Bronchial epithelial cell (primary cell): ENCODE measurements around the gene C1QTNF3. TPM values are rescaled to one million over a fixed set of nuclear protein-coding genes. Genes with fewer than 3 reads are reported as not detected.

Experiments used
- DNase-seq: peaks from one replicate; pipeline ENCODE4 v3.0.0-alpha.2; 2010; ENCODE audit warnings: low read depth
- FAIRE-seq: peaks from 2 replicates; lab custom pipeline; 2011; peaks lifted over from hg19 to GRCh38; lab: Jason Lieb, UNC
- H3K27me3 ChIP-seq: 2 replicates; pipeline ENCODE4 v1.5.1; 2011; ENCODE audit warnings: low read length; ENCODE audit not compliant: control insufficient read depth, insufficient read depth
- H3K36me3 ChIP-seq: 2 replicates; pipeline ENCODE4 v1.5.1; 2011; ENCODE audit warnings: low read length; ENCODE audit not compliant: control insufficient read depth, insufficient read depth
- H3K4me3 ChIP-seq: 2 replicates; pipeline ENCODE4 v1.5.1; 2011; ENCODE audit warnings: mild to moderate bottlenecking, low read depth, low read length, control low read depth
- CTCF ChIP-seq: IDR thresholded peaks from 2 replicates; pipeline ENCODE4 v1.5.1; 2011; ENCODE audit warnings: mild to moderate bottlenecking, moderate library complexity, low read length, control low read depth, inconsistent platforms; ENCODE audit not compliant: insufficient read depth, severe bottlenecking
- total RNA-seq: library from RNA; depleted of rRNA; stranded (reverse); fragments of >200 nt; gene quantifications from 2 replicates; pipeline ENCODE4 v1.2.1, GENCODE V29; 2014

Gene C1QTNF3
- total RNA-seq, 1 donor from 2014 or later, result 0.26 TPM

GRCh38 chr5:34017254-34017653 is 25.8 kb downstream of the C1QTNF3 start:
- no peak for TF ChIP-seq CTCF
- Histone ChIP-seq H3K36me3 (no peaks in the 10 kb centered on the region), H3K4me3 (no peak overlapping the region), H3K27me3 (no peaks in the 10 kb centered on the region)
- FAIRE-seq, result no peak
- DNase-seq, result no peak

GRCh38 chr5:34016750-34017149 is 26.3 kb downstream of the C1QTNF3 start:
- Histone ChIP-seq H3K4me3 (no peak overlapping the region), H3K36me3 (no peaks in the 10 kb centered on the region), H3K27me3 (no peaks in the 10 kb centered on the region)
- peak; percentile 16 for DNase-seq
- FAIRE-seq, result no peak
- no peak for TF ChIP-seq CTCF

GRCh38 chr5:34016222-34016621 is 26.8 kb downstream of the C1QTNF3 start:
- Histone ChIP-seq H3K36me3 (no peaks in the 10 kb centered on the region), H3K27me3 (no peaks in the 10 kb centered on the region), H3K4me3 (no peak overlapping the region)
- TF ChIP-seq CTCF, result no peak
- FAIRE-seq (no peak), DNase-seq (no peak)

DNA sequence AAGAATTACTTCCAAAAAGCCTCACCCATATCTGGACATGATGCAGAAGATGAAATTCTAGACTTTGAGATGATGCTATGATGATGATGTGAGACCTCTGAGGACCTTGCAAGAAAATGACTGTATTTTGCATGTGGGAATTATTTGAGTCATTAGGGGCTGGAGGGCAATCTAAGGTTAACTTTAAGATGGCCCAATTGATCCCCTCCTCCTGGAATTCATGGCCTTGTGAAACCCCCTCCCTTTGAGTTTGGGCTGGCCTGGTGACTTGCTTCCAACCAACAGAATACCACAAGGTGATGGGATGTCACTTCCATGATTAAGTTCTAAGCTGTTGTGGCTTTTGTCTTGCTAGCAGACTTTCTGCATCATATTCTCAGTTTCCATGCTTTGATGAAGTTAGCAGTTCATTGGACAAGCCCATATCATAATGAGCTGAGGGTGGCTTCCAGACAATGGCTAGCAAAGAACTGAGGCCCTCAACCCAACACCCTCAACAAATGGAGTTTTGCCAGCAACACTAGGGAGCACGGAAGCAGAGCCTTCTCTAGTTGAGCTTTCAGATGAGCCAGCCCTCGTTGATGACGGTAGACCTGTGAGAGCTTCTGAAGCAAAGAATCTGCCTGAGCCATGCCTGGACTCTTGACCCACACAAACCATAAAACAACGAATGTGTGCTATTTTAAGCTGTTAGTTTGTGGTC is 27.7 kb downstream of the C1QTNF3 start:
- no peak for TF ChIP-seq CTCF
- FAIRE-seq (no peak), DNase-seq (no peak)
- Histone ChIP-seq H3K4me3 (no peak overlapping the region), H3K36me3 (no peaks in the 10 kb centered on the region), H3K27me3 (no peaks in the 10 kb centered on the region)

DNA sequence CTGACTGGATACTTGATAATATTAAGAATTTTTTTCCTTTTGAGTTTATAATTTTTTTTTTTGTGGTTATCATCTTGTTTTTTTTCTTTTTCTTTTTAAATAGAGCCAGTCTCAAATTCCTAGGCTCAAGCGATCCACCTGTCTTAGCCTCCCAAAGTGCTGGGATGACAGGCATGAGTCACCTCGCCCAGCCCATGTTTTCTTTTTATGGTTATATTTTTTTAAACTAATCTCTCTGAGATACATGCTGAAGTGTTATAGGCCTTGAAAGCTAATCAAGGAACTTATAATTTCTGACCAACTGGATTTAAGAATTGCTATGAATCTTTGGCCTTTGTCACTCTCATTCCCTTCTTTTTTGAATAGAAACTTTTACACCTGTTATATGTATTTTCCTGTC is 28.4 kb downstream of the C1QTNF3 start:
- DNase-seq, result no peak
- no peaks in the 10 kb centered on the region for H3K27me3 ChIP-seq
- no peak for TF ChIP-seq CTCF

DNA sequence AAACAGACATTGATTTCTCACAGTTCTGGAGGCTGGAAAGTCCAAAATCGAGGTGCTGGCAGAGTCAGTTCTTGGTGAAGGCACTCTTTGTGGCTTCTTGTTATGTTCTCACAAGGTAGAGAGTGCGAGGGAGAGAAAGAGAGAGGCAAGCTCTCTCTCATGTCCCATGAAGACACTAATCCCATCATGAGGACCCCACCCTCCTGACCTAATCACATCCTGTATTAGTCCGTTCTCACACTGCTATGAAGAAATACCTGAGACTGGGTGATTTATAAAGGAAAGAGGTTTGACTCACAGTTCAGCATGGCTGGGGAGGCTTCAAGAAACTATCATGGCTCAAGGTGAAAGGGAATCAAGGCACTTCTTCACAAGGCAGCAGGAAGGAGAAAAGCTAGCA is 29.5 kb downstream of the C1QTNF3 start:
- TF ChIP-seq CTCF, result no peak
- peak; percentile 26 for DNase-seq
- no peak for FAIRE-seq

More for the DNA sequence above, 28.4 kb downstream of the C1QTNF3 start:
- H3K4me3 ChIP-seq, result no peak overlapping the region
- no peak for FAIRE-seq
- H3K36me3 ChIP-seq, result no peaks in the 10 kb centered on the region

More for the DNA sequence above, 29.5 kb downstream of the C1QTNF3 start:
- H3K27me3 ChIP-seq, result no peaks in the 10 kb centered on the region
- no peaks in the 10 kb centered on the region for H3K36me3 ChIP-seq
- H3K4me3 ChIP-seq, result no peak overlapping the region
